Measurements from ENCODE around the gene RFLNA.
"Not testable (repeated sequence)": the region's sequence is repeated elsewhere in the genome, so short reads cannot be mapped to it uniquely, and the experiment has no call there.

The RFLNA gene

DNA sequence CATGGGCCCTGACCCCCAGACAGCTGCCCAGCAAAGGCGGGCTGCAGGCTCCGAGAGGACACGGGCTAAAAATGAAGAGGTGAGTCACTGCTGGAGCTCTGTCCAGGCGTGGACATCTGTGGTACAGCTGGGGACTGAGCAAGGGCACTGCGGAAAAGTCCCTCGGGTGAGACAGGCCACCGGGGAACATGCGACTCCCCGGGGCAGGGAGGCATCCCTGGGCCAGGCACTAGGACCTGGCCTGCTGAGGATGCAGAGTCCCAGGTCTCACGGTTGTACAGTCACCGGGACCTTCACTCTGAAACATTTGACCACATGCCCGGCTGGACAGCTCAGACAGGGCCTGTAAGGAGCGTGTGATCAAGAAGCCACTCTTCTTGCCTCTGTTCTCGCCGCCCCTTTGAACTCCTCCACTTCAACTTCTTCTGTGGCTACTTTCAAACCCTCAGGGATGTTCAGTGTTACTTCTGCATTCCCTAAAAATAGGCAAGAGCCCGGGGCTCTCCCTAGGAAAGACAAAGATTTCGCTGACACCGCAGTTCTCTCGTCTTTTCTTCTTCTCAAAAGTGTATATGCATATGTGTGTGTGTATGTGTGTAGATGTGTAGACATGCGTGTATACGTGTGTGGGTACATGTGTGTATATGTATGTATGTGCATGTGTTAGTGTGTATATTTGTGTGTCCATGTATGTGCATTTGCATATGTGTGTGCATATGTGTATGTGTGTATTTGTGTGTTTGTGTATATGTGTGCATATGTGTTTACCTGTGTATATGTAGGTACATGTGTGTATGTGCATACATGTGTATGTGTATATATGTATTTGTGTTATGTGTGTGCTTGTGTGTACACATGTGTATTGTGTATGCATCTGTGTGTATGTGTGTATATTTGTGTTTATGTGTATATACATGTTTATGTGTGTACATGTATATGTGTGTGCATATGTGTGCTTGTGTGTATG is 5.0 kb upstream of the RFLNA start:
- no peak for TF ChIP-seq JUND (IDR thresholded peaks at IDR 0.05; ENCODE audit: low read depth)
- in situ Hi-C loops (cut with HindIII; ENCODE audit: low pct_unique_long_range_greater_than_20kb, low sequenced_read_pairs) = no loop called here
- DNase-seq (ENCODE audit: low read depth in 1 of 2, low spot score in 1 of 2) = no peak

DNA sequence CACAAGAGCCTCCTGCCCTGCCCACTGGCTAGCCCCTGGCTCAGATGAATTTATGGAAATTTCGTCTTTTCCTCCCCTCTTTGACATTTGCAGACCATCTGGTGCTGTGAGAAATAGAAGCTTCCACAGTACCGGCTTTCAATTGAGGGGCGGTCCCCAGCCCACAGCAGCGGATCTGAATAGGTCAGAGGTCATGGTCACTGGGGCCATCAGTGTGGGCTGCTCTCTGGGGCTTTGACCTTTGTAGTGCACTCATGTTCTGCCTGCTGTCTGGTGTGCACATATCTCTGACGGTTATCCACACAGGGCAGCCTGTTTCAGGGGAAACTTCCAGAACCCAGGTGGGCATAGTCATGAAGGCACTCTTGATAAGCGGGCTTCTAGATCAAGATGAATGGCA is 2.5 kb upstream of the RFLNA start:
- in situ Hi-C loops (cut with HindIII; ENCODE audit: low pct_unique_long_range_greater_than_20kb, low sequenced_read_pairs) = no loop called here
- no peak for TF ChIP-seq JUND (IDR thresholded peaks at IDR 0.05; ENCODE audit: low read depth)
- DNase-seq (ENCODE audit: low read depth in 1 of 2, low spot score in 1 of 2) = no peak

DNA sequence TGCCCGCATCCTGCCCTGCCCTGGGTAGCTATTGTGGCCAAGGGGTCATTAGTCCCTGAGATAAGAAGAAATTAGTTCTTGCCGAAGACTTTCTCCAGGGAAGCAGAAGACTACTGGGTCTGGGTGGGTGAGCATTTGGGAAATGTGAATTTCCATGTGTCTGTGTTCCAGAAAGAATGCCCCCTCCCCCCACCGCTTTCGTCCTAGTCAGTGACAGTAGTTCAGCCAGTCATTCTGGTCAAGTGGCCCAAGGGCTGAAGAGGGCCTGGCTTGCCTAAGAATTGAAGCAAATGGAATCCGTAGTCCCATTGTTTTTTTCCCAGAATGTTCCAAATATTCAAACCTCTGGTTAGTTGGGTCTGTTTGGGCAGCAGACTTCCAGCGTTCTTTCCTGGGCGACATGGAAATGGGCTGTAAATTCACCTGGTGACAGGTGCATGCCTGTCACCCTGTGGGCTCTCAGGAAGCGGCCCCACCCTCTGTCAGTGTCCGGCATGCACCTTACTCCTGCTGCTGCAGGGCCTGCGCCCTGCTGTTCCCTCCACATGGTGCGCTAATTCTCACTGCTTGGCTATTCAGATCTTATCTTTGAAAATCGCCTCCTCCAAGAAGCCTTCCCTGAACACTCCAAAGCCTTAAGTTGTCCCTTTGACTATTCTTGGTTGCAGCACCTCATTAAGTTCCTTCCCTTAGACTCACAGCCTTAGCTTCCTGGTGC is 1.4 kb upstream of the RFLNA start:
- in situ Hi-C loops (cut with HindIII; ENCODE audit: low pct_unique_long_range_greater_than_20kb, low sequenced_read_pairs) = no loop called here
- TF ChIP-seq JUND (IDR thresholded peaks at IDR 0.05; ENCODE audit: low read depth) = no peak
- peak in 1 of 2 experiments; percentile 60 for DNase-seq (ENCODE audit: low read depth in 1 of 2, low spot score in 1 of 2)

DNA sequence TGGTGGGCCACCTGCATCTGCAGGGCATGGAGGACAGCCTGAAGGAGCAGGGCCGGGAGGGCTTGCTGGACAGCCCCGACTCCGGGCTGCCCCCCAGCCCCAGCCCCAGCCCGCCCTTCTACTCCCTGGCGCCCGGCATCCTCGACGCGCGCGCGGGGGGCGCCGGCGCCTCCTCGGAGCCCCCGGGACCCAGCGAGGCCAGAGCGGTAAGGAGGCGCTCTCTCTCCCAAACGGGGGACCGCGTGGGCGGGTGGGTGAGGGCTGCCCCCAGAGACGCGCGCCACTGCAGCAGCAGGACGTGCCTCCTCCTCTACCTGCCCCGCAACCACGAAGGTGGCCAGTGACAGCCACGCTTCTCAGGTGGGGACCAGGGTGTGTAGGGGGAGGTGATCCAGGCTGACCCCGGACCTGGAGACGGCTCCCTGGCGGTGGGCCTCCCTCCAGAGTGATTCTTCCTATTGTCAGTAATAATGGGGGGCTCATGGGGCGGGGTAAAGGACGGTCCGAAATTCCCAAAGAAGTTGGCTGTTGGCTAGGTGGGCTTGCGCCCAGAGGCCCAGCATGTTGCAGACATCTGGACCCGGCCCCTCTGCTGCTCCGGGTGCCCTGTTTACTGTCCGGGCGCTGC is 652 bp downstream of the RFLNA start:
- in situ Hi-C loops (cut with HindIII; ENCODE audit: low pct_unique_long_range_greater_than_20kb, low sequenced_read_pairs) = no loop called here
- no peak for DNase-seq (ENCODE audit: low read depth in 1 of 2, low spot score in 1 of 2)
- TF ChIP-seq JUND (IDR thresholded peaks at IDR 0.05; ENCODE audit: low read depth) = no peak

DNA sequence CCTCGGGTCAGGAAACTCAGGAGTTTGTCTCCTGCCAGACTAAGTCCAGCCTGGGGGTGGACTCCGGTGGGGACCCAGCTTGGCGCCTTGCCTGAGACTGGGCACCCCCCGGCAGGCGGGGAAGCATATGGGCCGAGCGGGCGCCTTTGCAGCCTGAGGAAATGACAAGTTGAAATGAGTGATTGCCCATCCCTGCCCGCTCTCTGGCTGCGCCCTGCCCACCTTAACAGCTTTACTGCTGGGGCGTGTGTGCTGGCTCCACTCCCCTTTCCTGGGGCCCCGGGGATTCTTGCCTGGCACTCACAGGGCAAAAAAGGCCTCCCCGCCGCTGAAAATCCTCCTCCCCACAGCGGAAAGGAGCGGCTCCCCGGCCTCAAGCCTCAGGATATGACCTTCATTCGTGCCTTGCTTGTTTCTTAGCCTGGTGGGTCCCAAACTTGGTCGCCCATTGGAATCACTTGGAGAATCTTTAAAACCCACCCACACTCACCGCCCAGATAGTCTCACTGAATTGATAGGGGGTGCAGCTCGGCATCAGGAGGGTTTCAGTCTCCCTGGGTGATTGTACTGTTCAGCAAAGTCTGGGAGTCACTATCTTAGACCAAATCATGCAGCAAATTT is 1.5 kb downstream of the RFLNA start:
- DNase-seq (ENCODE audit: low read depth in 1 of 2, low spot score in 1 of 2) = no peak
- in situ Hi-C loops (cut with HindIII; ENCODE audit: low pct_unique_long_range_greater_than_20kb, low sequenced_read_pairs) = no loop called here
- TF ChIP-seq JUND (IDR thresholded peaks at IDR 0.05; ENCODE audit: low read depth) = no peak

DNA sequence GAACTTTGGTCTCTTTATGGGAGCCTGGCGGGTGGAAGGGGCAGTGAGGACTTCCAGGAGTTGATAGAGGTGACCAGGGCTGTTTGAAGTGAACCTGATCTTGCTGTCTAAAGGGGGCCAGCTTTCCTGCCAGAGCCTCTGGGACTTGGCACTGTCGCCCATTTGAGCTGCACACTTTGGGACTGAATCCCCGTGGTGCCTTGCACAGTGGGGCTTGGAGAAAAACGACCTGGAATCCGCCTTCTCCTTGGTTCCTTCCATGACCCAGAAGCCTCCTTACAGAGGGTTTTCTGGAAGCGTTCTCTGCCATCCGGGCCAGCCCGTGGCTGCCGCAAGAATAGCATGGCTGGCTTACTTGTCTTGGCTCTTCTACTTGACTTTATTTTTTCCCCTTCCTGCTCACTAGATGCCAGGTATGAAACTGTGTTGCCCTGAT is 2.0 kb downstream of the RFLNA start:
- DNase-seq (ENCODE audit: low read depth in 1 of 2, low spot score in 1 of 2) = no peak
- TF ChIP-seq JUND (IDR thresholded peaks at IDR 0.05; ENCODE audit: low read depth) = no peak
- in situ Hi-C loops (cut with HindIII; ENCODE audit: low pct_unique_long_range_greater_than_20kb, low sequenced_read_pairs) = no loop called here

DNA sequence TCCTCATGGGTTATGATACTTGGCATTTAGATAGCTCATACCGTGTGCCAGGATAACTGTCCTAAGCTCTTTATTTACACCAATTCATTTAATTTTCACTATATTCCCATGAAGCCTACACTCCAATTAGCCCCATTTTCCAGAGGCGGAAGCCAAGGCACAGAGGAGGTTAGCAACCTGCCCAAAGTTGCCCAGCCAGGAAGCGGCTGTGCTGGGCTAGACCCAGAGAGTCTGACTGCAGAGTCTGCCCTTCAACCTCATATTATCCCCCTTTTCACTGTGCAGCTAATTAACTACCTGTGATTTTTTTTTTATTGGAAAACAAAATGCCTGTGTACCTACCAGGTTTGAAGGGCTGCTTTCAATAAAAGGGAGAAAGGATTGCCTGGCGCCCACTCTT is 2.5 kb downstream of the RFLNA start:
- in situ Hi-C loops (cut with HindIII; ENCODE audit: low pct_unique_long_range_greater_than_20kb, low sequenced_read_pairs) = no loop called here
- DNase-seq (ENCODE audit: low read depth in 1 of 2, low spot score in 1 of 2) = no peak
- TF ChIP-seq JUND (IDR thresholded peaks at IDR 0.05; ENCODE audit: low read depth) = no peak

DNA sequence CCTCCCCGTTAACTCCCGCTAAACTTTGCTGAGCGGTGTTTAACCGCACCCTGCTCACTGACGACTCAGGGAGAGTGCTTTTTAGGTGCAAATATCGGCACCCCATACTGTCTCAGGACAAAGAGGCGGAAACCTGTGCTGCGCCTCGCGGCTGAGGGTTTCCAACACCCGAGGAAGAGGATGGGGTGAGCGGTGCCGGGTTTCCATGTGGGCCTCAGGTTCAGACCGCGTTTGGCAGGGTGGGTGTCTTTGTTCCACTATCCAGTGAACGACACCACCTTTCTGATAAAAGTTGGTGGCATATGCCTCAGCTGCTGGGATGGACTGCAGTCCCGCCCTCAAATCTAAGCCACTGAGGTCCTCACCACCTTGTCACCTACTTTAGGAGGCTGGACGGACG is 3.0 kb downstream of the RFLNA start:
- in situ Hi-C loops (cut with HindIII; ENCODE audit: low pct_unique_long_range_greater_than_20kb, low sequenced_read_pairs) = no loop called here
- DNase-seq (ENCODE audit: low read depth in 1 of 2, low spot score in 1 of 2) = no peak
- no peak for TF ChIP-seq JUND (IDR thresholded peaks at IDR 0.05; ENCODE audit: low read depth)

DNA sequence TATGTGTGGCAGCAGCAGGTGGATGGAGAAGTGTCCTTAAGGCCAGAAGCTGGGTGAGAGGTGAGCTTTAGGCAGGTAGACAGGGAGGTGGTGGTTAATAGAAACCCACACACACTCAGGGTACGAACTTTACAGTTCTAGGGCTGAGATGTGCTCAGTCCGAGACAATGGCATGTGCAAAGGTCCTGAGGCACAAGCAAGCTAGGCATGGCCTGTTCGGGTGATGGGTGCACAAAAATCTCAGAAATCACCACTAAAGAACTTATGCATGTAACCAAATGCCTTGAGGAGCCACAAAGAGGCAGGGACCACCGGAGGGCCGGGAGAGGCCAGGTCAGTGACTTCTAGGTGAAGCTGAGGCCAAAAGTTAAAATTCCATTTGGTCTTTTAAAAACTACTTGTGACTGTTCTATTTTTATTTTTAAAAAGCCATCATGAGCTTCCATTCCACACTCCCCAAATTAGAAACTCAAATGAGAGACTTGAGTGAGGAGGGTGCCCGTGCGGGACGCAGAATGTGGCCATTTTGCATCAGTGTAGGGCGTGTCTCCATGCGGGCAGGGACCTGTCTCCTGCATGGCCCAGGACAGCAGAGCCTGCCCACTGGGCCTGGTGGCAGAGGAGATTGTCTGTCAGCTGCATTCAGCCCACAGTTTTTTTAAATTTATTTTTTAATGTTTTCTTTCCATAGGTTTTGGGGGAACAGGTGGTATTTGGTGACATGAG is 4.0 kb downstream of the RFLNA start:
- no peak for TF ChIP-seq JUND (IDR thresholded peaks at IDR 0.05; ENCODE audit: low read depth)
- DNase-seq (ENCODE audit: low read depth in 1 of 2, low spot score in 1 of 2) = no peak
- in situ Hi-C loops (cut with HindIII; ENCODE audit: low pct_unique_long_range_greater_than_20kb, low sequenced_read_pairs) = no loop called here

DNA sequence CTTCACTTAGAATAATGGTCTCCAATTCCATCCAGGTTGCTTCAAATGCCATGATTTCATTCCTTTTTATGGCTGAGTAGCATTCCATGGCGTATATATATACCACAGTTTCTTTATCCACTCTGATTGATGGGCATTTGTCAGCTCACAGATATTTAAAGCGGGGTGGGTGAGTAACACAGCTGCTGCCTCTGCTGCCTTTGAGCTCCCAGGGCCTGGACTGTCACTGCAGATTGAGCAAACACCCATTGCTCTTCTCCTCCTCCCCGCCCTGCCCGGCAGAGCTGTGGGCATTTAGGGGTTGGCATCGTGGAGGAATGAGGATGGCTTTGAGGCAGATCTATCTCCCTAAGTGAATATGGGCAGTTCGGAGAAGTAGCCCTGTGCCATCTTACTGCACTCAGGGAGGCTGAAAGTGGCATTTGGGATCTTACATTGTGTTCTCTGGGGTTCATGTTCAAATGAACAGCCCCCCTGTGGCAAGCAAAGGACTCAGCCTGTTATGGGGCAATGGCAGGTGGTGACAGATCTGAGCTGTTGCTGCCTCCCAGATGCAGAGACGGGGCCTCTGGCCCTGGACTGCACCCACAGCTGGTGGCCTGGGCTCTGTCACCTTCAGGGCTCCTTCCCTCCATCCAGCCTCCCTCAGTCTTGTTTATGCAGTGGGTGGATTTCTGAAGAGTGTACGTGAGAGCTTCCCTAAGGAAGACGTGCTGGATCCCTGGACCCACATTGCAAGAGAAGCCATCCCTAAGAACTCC is 4.9 kb downstream of the RFLNA start:
- no peak for DNase-seq (ENCODE audit: low read depth in 1 of 2, low spot score in 1 of 2)
- in situ Hi-C loops (cut with HindIII; ENCODE audit: low pct_unique_long_range_greater_than_20kb, low sequenced_read_pairs) = no loop called here

DNA sequence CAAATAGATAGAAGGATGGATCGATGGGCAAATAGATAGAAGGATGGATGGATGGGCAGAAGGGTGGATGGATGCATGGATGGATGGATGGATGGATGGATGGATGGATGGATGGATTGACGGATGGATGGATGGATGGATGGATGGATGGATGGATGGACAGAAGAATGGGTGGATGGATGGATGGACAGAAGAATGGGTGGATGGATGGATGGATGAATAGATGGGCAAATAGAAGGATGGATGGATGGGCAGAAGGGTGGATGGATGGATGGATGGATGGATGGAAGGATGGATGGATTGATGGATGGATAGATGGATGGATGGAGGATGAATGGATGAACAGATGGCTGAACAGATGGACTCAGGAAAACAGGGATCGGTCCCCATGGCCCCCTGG is 5.8 kb downstream of the RFLNA start:
- DNase-seq (ENCODE audit: low read depth in 1 of 2, low spot score in 1 of 2); in situ Hi-C loops (cut with HindIII; ENCODE audit: low pct_unique_long_range_greater_than_20kb, low sequenced_read_pairs): not testable (repeated sequence)

More for the DNA sequence above, 4.9 kb downstream of the RFLNA start:
- TF ChIP-seq JUND (IDR thresholded peaks at IDR 0.05; ENCODE audit: low read depth) = no peak

All from T47D (cell line).